Fibroblast of skin of abdomen (primary cell): ENCODE results near the gene GSX2.
A peak's percentile ranks its signal among the peaks of the same experiment; 100 is the strongest.

Experiments
- DNase-seq: peaks from one replicate; pipeline ENCODE4 v3.0.0-alpha.2; 2013

The GSX2 gene

DNA sequence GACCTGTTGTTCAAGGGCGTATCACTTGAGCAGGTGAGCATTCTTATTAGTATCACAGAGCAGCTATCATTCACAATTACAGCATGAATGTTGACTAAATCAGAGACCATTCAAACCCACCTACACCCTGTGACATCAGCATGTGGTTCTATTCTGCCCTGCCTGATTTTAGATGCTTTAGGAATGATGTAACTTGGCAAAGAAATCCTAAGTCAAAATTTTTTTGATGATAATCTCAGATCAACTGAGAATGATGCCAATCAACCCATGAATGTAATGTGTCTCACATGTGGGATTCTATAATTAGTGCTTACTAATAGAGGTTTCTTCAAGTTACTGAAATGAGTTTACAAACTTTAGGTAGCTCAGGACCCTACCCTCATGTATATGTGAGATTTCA is 22.2 kb upstream of the GSX2 start:
- DNase-seq = peak; percentile 48

DNA sequence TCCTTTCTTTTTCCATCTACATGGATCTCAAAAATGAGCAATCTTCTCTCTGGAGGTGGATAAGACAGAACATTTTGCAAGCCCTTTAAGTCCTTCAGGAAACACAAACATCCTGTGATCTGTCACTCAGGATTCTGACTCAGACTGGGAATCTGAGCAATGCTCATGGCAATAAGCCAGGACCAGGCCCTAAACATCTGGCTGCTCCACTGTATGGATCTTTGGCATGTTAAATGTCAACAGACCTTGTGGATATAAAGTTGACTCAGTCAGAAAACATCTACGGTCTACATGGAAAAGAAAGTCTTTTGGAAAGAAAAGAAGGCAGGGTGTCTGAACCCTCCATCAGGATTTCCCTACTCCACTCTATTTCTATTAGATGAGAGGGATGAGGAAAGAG is 17.8 kb upstream of the GSX2 start:
- DNase-seq = peak; percentile 99

DNA sequence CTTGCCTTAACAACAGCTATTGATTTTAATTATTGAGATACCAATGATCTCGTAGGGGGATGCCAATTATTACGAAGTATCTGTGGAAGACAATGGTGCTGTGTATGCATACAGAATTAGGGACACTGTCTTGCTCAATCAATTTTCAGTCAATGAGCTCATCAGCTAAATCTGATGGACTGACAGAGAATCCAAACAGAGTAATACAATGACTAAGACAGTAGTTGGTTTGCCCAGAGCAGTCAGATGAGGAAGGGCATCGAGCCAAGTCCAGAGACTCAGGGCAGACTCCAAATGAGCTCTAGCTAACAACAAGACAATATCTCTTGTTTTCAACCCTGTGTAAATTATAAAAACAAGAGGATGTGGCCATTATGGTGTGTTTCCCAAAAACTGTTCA is 14.7 kb upstream of the GSX2 start:
- DNase-seq = peak; percentile 87

DNA sequence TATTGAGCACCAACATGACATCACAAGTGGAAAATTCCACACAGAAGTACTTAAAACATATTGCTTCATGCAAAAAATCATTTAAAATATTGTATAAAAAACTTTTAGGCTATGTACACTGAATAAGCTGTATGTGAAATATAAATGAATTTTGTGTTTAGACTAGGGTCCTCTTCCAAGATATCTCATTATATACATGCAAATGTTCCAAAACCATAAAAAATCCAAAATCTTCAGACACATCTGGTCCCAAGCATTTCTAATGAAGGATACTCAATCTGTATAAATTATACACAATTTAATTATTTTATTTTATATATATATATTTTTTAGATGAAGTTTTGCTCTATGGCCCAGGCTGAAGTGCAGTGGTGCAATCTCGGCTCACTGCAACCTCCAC is 10.1 kb upstream of the GSX2 start:
- no peak for DNase-seq

DNA sequence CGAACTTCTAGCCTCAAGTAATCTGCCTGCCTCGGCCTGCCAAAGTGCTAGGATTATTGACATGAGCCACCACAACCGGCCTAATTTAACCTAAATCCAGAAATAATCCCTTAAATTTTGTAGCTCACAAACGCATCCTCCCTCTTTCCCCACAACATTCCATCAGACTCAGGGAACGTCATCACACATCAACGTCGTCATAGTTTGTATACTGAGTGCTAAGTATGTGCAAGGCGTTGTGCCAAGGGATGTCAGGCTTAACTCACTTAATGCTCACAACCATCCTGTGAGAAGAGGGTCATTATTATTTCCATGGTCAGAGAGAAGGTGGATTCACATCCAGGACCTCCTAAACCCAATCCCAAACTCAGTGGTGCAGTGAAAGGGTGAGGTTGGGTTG is 9.6 kb upstream of the GSX2 start:
- DNase-seq = no peak

DNA sequence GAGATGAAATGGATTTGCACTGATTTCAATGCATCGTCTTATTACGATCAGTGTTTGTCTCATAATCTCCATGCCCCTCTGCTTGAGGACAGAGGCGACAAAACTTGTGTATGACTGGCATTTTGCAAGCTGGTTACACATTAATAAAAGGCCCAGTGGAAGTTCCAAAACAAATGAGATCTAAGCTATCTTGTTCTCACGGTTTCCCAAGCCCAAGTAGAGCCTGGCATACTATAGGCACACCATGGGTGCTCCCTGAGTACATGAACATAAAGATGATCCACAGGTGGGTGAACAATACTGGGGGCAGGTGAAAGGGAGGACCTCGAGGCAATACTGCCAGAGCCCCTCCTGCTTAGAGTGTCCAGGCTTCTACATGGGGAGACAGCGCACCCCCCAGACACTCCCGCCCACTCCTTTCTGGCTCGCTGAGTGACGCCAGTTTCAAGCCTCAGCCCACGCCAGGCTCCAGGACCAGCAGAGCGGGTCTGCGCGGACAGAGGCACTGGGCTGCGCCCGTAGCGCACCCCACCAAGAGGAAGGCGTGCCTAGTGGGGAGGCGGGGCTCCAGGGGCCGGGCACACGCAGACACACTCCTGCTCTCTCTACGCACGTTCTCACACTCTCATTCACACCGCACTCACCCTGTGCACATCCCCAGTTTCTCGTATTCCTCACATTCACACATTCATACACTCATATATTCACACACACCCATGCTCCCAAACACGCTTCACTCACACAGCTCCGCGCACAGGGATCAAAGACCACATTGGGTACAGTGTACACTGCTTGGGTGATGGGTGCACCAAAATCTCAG is 8.9 kb upstream of the GSX2 start:
- no peak for DNase-seq

DNA sequence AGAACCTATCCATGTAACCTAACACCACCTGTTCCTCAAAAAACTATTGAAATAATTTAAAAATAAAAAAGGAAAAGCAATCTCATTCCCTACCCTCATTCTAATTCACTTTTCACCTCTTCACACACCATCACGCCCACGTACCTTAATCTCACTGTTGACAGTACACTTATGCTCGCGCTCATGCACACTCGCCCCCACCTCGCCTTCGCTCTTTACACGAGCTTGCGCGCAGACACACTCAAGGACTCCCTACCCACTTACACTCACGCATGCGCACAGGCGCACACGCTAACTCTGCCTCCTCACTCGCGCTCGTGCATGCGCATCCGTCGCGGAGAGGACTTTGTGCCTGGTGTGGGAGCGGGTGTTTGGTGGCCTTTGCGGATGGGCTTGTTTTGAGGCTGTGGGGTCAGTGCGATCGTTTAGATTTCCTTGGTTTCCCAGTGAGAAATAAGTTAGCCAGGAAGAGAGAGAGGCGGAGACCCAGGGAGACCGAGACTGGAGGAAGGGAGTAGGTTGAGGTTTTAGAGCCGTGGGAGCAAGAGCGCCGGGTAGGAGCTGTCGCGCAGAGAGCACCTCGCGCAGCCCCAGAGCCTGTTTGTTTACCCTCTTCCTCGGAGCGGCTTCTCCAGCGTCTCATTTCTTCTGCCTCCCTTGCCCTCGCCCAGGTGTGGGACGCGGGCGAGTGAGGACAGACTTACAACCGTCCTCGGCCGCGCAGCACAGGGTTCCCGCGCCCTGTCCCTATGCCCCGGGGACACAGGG is 8.1 kb upstream of the GSX2 start:
- DNase-seq = peak; percentile 70

DNA sequence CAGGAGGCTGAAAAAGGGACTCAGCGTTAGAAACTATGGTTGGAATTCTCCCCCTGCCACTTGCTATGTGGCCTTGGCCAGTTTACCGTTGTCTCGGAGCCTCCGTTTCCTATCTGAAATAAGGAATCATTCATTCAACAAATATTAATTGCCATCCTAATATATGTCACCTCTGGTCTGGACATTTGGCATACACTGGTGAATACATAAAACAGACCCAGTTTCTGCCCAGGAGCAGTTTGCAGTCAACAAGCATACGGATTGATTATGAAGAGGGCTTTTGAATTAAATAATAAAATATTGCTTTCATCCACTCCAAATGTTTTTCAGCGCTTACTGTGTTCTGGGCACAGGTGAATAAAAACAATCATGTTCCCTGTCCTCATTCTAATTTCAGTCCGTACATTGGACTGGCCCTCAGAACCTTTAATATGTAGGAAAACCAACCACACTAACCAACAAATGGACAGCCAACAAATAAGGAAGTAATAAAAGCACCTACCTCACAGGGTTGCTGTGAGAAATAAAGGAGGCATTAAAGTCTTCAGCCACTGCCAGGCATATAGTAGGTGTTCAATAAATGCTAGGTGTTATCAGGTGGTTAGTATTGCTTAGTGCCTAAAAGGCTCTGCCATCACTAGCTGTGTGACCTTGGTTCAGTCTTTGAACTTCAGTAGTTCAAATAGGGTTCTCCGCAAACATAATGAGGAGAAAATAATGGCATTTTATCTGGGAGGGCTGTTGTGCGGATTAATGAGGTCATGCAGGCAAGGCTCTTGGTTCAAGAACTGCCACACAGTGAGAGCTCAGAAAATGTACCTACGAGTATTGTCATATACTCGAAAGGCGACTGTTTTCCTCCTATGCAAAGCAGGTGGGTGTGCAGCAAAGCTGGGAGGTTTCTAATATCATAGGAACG is 7.3 kb upstream of the GSX2 start:
- no peak for DNase-seq

DNA sequence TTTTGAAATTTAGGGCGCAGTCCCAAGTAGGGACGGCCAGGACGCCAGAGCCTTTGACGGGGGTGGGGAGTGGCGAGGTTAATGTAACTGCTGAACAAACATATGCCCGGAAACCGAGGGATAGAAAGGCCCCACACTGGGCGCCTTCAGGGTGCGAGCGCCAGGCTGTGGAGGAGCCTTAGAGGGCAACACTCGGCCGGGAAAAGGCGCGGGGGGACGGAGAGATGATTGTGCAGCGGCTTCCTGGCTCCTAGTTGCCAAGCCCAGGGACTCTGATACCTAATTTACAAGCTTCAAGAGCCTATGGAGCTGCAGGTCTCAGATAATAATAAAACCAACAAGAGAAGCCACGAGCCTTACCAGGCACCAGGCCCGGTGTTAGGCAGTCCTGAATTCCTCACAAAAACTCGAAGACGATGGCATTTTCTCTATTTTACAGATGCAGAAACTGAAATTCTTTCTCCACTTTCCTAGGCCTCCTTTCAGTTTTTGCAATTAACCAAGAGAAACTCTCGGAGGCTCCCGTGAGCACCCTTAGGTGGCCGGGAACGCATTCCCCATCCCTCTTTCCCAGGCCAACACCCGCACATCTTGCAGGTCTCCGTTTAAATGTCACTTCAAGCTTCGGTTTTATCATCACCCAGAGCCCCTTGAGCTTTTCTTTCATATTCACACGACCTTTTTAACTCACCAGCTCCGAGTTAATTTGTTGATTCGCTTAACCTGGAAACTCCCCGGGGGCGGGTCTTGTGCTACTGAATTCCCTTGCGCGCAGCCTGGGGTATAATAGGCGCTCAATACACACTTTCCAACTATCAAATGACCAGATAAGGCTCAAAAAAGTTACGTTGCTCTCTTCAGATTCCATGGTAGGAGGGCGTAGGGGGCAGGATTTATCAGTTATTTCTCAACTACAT is 6.4 kb upstream of the GSX2 start:
- no peak for DNase-seq

DNA sequence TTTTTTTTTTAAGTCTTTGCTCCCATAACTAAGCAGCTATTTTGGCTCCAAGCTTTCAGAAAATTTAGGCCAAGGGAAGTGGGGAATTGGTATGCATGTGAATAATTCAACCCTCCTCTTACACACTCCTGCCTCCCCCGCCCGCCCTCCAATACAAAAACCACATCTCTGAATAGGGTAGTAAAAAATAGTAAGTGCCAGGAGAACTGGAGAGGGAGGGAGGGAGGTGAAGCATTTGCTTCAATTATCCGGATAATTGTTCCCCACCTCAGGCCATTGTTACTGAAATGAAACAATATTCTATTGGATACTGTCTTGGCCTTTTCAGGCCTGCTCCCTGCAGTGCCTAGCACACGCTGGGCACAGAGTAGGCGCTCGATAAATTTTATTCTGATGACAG is 5.5 kb upstream of the GSX2 start:
- DNase-seq = peak; percentile 34

DNA sequence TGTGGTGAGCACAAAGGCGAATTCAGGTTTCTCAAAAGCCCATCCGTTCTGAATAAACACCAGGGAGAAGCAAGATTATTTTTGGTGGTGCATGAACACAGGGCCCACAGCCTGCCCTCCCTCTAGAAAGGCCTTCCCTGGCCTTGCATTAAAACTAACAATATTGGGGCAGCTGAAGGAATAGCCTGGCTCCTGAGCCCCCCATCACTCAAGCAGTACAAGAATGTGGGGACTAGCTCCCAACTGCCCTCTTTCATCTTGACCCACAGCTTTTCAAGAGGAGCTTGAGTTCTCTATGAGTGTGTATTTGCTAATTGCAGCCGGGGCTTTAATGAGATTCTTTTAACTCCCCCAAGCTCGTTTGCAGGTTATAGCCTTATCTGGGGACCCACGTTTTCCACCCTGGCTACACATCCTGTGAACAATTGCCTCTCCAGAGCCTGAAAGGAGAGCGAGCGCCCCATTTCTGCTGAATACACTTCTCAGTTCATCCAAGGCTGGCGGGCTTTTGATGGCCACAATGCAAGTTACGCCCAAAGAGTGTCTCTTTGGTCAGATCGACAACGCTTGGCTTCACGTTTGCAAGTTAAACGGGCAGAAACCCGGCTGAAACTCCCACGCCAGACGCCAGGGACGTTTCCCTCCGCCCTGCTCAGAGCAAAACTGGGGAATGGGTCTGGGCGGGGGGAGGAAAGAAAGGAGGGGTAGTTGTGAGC is 4.7 kb upstream of the GSX2 start:
- no peak for DNase-seq

DNA sequence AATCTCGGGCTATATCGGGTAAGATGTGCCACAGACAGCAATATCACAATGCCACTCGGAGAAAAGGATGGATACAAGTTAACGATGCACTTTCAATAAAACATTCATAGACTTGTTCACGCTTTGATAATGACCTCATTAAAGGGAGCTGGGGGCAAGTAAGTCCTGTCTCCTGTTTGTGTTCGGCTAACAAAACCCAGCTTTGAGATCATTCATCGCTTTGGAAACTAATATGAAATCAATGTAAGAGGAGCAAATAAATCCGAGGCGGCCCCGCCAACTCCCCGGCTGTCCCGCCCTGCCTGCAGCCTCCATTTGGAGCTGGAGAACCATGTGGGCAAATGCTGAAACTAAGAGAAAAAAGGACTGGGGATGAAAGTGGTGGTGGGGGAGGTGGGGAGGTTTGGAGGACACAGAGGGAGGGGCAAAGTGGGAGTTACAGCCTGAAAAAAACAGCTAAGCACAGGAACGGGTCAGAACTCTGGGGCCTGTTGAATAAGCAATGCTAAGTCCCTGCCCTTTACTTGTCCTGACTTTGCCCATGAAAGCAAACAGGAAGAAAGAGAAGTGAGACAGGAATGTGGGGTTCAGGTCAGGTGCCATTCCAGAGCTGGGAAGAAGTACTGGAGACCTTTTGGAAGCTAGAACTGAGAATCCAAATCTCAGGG is 3.5 kb upstream of the GSX2 start:
- DNase-seq = no peak

DNA sequence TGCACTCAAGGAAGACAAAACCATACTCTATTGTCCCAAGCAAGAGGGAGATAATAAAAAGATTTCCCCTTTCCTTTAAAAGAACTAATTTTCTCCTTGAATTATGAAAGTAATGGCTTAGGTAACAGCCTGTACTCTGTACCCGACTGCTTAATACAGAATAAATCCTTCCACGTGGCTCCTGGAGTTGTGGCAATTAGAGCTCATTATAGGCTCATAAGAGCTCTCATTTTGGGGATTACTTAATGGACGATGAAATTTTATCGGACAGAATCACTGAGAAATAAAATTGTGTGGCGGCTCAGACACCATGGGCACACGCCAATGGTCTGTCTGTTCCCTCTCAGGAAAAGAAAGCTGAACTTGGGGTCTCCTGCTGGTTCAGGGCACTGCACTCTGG is 2.8 kb upstream of the GSX2 start:
- no peak for DNase-seq

DNA sequence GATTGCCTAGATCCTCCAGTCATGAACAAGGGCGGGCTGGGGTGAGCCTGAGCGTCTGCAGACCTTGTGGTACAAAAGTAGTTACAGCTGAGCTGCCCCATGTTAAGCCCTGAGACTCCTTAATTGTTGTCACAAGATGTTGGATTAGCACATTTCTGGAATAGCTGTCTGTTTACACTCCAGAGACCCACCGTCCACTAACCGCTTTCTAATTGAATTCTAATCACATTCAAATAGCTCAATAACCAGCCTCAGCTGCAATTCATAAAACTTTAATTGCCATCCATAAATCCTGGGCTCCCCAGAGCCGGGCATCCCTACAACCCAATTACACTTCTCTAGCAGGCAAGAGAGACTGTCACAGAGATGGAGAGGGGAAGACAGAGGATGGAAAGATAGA is 1.6 kb upstream of the GSX2 start:
- peak; percentile 34 for DNase-seq

DNA sequence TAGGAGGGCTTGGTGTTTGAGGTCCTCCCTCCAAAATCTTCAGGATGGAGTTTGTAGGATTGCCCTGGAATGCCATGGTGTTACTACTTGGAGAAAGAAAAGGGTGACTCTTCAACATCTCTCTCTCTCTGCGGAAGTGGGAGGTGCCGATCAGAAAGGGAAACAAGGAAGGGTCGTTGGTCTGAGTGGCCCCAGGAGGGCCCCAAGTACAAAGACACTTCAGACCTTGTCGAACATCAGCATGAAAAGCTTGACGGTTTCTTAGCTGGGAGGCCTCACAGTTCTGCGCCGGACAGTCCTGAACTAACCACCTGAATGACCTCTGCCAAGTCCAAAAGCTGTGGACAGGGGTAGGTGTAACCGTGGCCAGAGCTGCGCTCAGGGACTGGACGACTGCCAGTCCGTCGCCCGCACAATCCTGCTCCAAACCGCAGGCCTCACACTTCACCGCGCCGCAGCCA is 646 bp upstream of the GSX2 start:
- DNase-seq = no peak

DNA sequence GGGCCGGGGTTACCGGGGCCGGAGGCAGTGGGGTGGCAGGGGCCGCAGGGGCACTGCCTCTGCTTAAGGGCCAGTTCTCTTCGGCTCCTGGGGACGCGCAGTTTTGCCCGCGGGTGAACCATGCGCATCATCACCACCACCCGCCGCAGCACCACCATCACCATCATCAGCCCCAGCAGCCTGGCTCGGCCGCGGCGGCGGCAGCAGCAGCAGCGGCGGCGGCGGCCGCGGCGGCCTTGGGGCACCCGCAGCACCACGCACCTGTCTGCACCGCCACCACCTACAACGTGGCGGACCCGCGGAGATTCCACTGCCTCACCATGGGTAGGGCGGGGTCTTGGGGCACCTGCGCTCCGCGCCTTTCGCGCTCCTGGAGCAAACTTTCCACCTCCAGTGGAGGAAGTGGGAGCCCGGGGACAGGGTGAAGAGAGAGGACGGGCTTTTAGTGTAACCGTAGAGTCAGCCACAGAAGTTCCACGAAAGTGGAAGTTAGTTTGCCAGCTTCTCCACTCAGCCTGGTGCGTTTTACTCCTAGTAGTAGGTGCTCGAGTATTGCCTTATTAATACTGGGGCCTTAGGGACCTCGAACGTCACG is 729 bp downstream of the GSX2 start:
- no peak for DNase-seq

DNA sequence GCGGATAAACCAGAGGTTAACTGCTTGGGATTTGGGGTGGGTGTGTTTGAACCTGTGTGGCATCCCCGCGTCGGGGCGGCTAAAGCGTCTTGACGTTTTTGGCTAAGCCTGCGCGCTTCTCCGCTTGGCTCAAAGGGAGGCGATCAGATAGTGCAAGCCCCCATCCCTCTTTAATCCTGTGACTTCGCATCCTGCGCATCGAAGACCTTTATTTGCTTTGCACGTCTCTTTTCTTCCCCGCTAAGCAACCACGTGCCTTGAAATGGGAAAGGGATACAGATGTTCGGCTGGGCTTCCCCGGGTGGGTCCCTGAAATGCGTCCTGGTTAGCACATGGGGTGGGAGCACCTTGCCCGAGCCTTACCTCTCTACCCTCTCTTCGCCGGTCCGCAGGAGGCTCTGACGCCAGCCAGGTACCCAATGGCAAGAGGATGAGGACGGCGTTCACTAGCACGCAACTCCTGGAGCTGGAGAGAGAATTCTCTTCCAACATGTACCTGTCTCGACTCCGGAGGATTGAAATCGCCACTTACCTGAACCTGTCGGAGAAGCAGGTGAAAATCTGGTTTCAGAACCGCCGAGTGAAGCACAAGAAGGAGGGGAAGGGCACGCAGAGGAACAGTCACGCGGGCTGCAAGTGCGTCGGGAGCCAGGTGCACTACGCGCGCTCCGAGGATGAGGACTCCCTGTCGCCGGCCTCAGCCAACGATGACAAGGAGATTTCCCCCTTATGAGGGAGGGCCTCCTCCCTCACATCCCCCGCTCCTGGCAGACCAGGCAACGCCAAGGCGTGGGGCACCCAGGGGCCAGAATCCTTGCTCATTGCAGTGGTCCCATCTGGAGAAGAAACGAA is 1.5 kb downstream of the GSX2 start:
- no peak for DNase-seq

DNA sequence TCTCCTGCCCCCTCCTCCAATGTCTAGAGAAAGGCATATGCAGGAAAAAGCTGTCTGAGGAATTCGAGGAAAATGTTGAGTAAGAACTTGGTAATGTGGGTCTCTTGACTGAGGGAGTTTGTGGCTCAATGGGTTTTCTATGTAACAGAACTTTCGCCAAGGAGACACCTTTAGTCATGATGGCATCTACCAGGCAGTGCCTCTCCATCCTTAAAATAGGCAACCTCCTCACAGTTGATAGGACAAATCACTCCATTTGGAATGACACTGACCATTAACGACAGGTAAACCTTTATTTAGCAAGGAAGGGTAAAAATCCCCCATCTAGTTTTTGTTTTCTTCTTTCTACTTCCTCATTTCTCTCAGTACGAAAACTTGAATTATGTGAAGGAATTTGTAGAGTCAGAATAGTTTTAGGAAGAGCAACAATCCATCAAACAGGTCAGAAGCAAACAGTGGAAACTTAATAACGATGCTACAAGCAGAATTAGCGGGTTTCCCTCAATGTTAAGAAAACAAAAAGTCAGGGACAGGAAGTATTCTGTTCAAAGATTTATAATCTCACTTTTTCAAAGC is 2.7 kb downstream of the GSX2 start:
- DNase-seq = no peak

DNA sequence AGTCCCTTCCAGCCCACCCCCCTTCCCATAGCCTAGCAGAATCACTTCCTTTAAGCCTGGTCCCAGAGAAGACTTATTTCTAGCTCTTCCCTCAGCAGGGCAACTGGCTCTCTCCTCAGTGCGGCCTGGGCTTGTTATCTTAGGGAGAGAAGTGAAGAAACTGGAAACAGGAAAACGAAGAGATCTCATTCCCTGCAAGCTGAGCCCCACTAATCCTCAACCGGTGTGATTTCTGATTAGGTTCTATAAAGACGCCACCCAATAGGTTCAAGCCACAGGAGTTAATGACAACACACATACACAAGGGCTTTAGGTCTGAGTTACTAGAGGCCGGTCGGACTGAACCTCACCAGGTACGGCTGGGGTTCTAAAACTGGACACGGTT is 3.2 kb downstream of the GSX2 start:
- DNase-seq = no peak
